ENCODE measurements around the gene ADD1.

Gene ADD1

GRCh38 chr4:2962614-2963174, 119.0 kb downstream of the ADD1 start:
- in situ Hi-C loops (cut with HindIII; ENCODE audit: low pct_ligation_motif_present, low pct_unique_long_range_greater_than_20kb, low sequenced_read_pairs): no loop called here
- peak; percentile 58 for DNase-seq

- in situ Hi-C loops (cut with HindIII; ENCODE audit: low pct_ligation_motif_present, low pct_unique_long_range_greater_than_20kb, low sequenced_read_pairs): no loop called here
- DNase-seq: peak; percentile 97
Observed at GRCh38 chr4:2963175-2963965, 119.7 kb downstream of the ADD1 start, which contains the start of the genes GRK4 and NOP14. TSS of gene GRK4 (plus strand) at chr4:2963571. CDS start at chr4:2964071, 500 bp downstream. TSS of gene NOP14 (minus strand) at chr4:2963406. CDS start at chr4:2963319, 87 bp downstream.

DNA sequence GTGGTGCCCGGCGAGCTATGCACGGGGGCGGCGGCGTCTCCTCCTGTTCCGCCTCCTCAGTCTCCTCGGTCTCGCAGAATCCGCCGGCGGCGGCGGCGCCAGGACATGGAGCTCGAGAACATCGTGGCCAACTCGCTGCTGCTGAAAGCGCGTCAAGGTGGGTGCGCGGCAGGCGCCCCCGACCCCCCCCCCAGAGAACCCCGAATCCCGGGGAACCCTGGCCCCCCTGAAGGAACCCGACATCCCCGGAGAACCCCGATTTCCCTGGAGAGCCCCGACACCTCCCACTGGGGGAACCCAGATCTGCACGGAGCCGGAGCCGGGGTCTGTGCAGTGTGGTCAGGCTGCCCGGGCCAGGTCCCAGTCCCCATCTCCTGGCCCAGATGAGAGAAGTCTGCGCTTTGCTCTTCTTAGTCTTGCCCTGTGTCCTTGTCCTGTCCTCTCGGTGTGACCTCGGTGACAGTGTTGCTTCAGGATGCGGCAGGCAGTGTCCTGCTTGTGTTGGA, 120.4 kb downstream of the ADD1 start:
- in situ Hi-C loops (cut with HindIII; ENCODE audit: low pct_ligation_motif_present, low pct_unique_long_range_greater_than_20kb, low sequenced_read_pairs): no loop called here
- peak; percentile 39 for DNase-seq

GRCh38 chr4:2964706-2965258, 121.1 kb downstream of the ADD1 start:
- no peak for DNase-seq
- in situ Hi-C loops (cut with HindIII; ENCODE audit: low pct_ligation_motif_present, low pct_unique_long_range_greater_than_20kb, low sequenced_read_pairs): no loop called here

GRCh38 chr4:2965262-2965661, 121.6 kb downstream of the ADD1 start:
- DNase-seq: no peak
- in situ Hi-C loops (cut with HindIII; ENCODE audit: low pct_ligation_motif_present, low pct_unique_long_range_greater_than_20kb, low sequenced_read_pairs): no loop called here

DNA sequence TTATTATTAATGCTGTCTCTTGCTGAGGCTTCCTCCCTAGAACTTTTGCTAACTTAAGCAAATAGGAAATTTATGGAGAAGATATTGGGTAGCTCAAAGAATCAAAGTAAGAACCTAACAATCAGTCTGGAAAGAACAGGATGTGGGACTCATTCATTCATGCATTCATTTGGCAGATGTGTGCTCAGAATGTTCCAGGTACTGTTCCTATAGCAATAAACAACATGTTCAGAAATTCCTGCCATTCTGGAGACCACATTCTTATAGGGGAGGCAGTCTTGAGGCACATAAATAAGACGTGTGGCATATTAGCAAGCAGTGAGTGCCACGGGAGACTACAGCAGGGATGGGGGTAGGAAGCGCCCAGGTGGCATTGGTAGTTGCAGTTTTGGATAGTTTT, 124.7 kb downstream of the ADD1 start:
- no peak for DNase-seq
- in situ Hi-C loops (cut with HindIII; ENCODE audit: low pct_ligation_motif_present, low pct_unique_long_range_greater_than_20kb, low sequenced_read_pairs): no loop called here

DNA sequence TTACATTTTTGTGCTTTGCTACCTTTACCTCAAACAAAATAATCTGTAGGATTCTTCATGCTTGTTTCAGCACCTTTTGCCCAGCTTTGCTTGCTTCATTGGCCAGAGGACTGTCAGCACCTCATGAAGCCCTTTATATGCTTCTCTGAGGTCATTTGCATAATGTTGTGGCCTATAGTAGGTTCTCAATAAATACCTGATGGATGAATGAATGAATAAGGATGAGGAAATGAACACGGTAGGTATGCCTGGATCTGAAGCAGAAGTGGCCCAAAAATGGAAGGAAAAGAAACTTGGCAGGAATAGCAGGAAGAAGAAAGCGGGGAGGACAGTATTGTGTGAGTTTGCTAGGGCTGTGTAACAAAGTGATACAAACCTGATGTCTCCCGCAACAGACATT, 127.6 kb downstream of the ADD1 start:
- in situ Hi-C loops (cut with HindIII; ENCODE audit: low pct_ligation_motif_present, low pct_unique_long_range_greater_than_20kb, low sequenced_read_pairs): no loop called here
- DNase-seq: no peak

DNA sequence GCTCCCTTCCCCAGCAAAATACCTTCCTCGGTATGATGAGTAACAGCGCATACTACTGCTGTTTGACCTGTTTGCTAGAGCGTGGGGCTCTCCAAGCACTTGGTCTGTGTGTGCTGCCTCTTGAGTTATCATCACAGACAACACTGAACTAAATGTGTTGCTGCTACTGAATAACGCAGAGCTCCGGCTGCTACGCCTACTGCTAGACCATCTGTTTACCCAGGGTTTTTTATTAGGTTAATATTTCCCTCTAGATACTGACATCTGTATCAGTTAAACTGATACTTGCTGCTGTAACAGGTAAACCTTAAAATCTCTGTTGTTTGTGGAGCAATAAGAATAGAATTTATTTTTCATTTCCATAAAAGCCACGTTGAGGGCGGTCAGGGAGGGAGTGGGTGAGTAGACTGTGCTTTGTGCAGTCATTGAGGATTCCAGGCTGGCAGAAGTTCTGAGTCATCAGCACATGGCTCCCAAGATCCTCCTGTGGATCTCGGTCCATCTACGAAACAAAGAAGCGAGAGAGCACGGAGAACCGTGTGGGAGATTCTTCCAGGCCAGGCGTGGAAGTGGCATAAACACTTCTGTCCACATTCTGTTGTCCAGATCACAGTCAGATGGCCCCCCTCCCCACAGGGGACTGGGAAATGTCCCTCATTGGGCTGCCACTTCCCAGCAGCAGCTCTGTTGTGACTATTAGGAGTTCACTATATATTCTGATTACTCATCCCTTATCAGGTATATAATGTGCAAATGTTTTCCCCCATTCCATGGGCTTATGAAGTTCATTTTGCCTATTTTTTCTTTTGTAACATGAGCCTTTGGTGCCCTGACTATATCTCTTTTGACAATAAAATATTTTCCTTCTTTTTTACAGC, 133.8 kb downstream of the ADD1 start:
- DNase-seq: peak; percentile 17
- in situ Hi-C loops (cut with HindIII; ENCODE audit: low pct_ligation_motif_present, low pct_unique_long_range_greater_than_20kb, low sequenced_read_pairs): no loop called here

Measured in ACHN (cell line).